Right cardiac atrium (tissue), 5 donors: ENCODE results near the gene ERG28. TPM values are rescaled to one million over a fixed set of nuclear protein-coding genes. Genes with fewer than 3 reads are reported as not detected.
A peak's percentile ranks its signal among the peaks of the same experiment; 100 is the strongest.
"Not testable (repeated sequence)": the region's sequence is repeated elsewhere in the genome, so short reads cannot be mapped to it uniquely, and the experiment has no call there.

Experiments
- ATAC-seq, 2 donors: fragments of 200-7000 bp; cut with Tn5 transposase; one replicate each; pipeline versions ENCODE4 v1.8.0 to v1.9.1; 2020; ENCODE audit warnings: moderate library complexity in 2 of 2, mild to moderate bottlenecking in 1 of 2
- DNase-seq, 3 donors: peaks; one replicate each; pipeline ENCODE4 v3.0.0-alpha.2; 2020
- H3K27ac ChIP-seq: one replicate; pipeline ENCODE4 v1.5.1; 2013; ENCODE audit warnings: mild to moderate bottlenecking, low read length, control low read depth, moderate library complexity
- H3K27me3 ChIP-seq: one replicate; pipeline ENCODE4 v1.6.1; 2013; ENCODE audit not compliant: control insufficient read depth, insufficient read depth
- H3K4me1 ChIP-seq: one replicate; pipeline ENCODE4 v1.6.1; 2013; ENCODE audit warnings: low read length; ENCODE audit not compliant: control insufficient read depth, insufficient read depth
- H3K4me3 ChIP-seq: one replicate; pipeline ENCODE4 v1.5.1; 2013; ENCODE audit warnings: low read length, control low read depth
- H3K9me3 ChIP-seq: one replicate; pipeline ENCODE4 v1.6.1; 2013; ENCODE audit warnings: low read length; ENCODE audit not compliant: control insufficient read depth
- WGBS: extraction: QIAGEN DNeasy Blood & Tissue Kit; methylation state at CpG from one replicate; pipeline ENCODE4 v1.1.7; 2013; 5-methylcytosine and 5-hydroxymethylcytosine counted together
- intact Hi-C, 4 donors: fragments of 100-400 bp; cut with DNase I; formaldehyde crosslinking; loops; one replicate each; pipeline versions ENCODE4 v1.11.0 to v1.14.0; 2022 to 2023
- polyA plus RNA-seq: library from polyadenylated mRNA; stranded (reverse); fragments of 200-250 nt; gene quantifications from one replicate; pipeline ENCODE4 v1.2.3, GENCODE V29; 2013
- total RNA-seq, 4 donors: library from RNA; stranded (reverse); fragmentation: NEBNext Ultra II Directional; extraction: Animal tissue kit (Norgen Biotek cat#: 25700); gene quantifications; one replicate each; pipeline ENCODE4 v1.2.1, GENCODE V29; 2021
- donor health status: healthy with polysubstance abuse.
- donor health status: DM: no; HTN: yes; CAD: no.
- donor health status: DM: no; HTN: no; CAD: no.
- donor health status: DM: no; HTN: yes; CAD: no; lungs with severe emphysema.
- donor health status: DM: yes; HTN: yes; CAD: no.

ERG28 gene
- total and polyA plus RNA-seq, 5 donors, result 9.6 to 15.0 (median 10.8) TPM

GRCh38 chr14:75695025-75695424 is 34.3 kb upstream of the ERG28 start:
- H3K4me1 ChIP-seq, DNase-seq, ATAC-seq, intact Hi-C loops, H3K27ac ChIP-seq, H3K27me3 ChIP-seq, H3K9me3 ChIP-seq, H3K4me3 ChIP-seq: not testable (repeated sequence)
- whole genome bisulfite sequencing, result 93% methylated on average over 6 of the region's 6 CpGs

GRCh38 chr14:75690010-75690409 is 29.3 kb upstream of the ERG28 start:
- no peaks in the 10 kb centered on the region for H3K9me3 ChIP-seq
- DNase-seq (no peak), ATAC-seq (no peak)
- WGBS, result 83% methylated on average over 7 of the region's 7 CpGs
- H3K27ac ChIP-seq, result no peak overlapping the region
- intact Hi-C loops, result no loop called here
- H3K4me3 ChIP-seq, result no peak overlapping the region
- H3K4me1 ChIP-seq, result no peaks in the 10 kb centered on the region
- no peaks in the 10 kb centered on the region for H3K27me3 ChIP-seq

- ATAC-seq (peak in 1 of 2 donors; percentile 55), DNase-seq (peak in 2 of 3 donors; percentile 51 to 64)
- no peak overlapping the region for H3K27ac ChIP-seq
- H3K27me3 ChIP-seq, result no peaks in the 10 kb centered on the region
- no peaks in the 10 kb centered on the region for H3K9me3 ChIP-seq
- no peak overlapping the region for H3K4me3 ChIP-seq
- intact Hi-C loops, result no loop called here
- 63% methylated on average over 2 of the region's 2 CpGs for WGBS
- no peaks in the 10 kb centered on the region for H3K4me1 ChIP-seq
These were observed 28.3 kb upstream of the ERG28 start for GRCh38 chr14:75689012-75689411.

GRCh38 chr14:75685910-75686309 is 25.2 kb upstream of the ERG28 start:
- no peaks in the 10 kb centered on the region for H3K9me3 ChIP-seq
- no peak for DNase-seq
- 94% methylated on average over 2 of the region's 2 CpGs for WGBS
- no peaks in the 10 kb centered on the region for H3K27me3 ChIP-seq
- intact Hi-C loops, result no loop called here
- ATAC-seq, result no peak
- no peaks in the 10 kb centered on the region for H3K4me1 ChIP-seq
- H3K4me3 ChIP-seq, result no peak overlapping the region
- H3K27ac ChIP-seq, result no peak overlapping the region

- Histone ChIP-seq H3K27ac (no peak overlapping the region), H3K27me3 (no peaks in the 10 kb centered on the region), H3K9me3 (no peaks in the 10 kb centered on the region), H3K4me1 (no peaks in the 10 kb centered on the region), H3K4me3 (no peak overlapping the region)
- 69% methylated on average over 2 of the region's 2 CpGs for WGBS
- DNase-seq (no peak), ATAC-seq (no peak)
- intact Hi-C loops, result no loop called here
These were observed 14.7 kb upstream of the ERG28 start for GRCh38 chr14:75675265-75675960.

GRCh38 chr14:75673345-75674035 is 12.8 kb upstream of the ERG28 start:
- WGBS, result 97% methylated on average over 4 of the region's 4 CpGs
- ATAC-seq, result no peak

GRCh38 chr14:75672605-75673192 is 12.0 kb upstream of the ERG28 start:
- no peak overlapping the region for H3K27ac ChIP-seq
- no peaks in the 10 kb centered on the region for H3K4me1 ChIP-seq
- no peak overlapping the region for H3K4me3 ChIP-seq
- intact Hi-C loops, result no loop called here
- ATAC-seq (no peak), DNase-seq (no peak)
- H3K27me3 ChIP-seq, result no peaks in the 10 kb centered on the region
- WGBS, result 94% methylated on average over 1 of the region's 1 CpG
- no peaks in the 10 kb centered on the region for H3K9me3 ChIP-seq

More at GRCh38 chr14:75673345-75674035, 12.8 kb upstream of the ERG28 start:
- intact Hi-C loops, result no loop called here
- no peaks in the 10 kb centered on the region for H3K9me3 ChIP-seq
- no peak overlapping the region for H3K4me3 ChIP-seq
- H3K4me1 ChIP-seq, result no peaks in the 10 kb centered on the region
- H3K27me3 ChIP-seq, result no peaks in the 10 kb centered on the region
- no peak overlapping the region for H3K27ac ChIP-seq
- no peak for DNase-seq

GRCh38 chr14:75667099-75667765 is 6.6 kb upstream of the ERG28 start:
- H3K9me3 ChIP-seq, result no peaks in the 10 kb centered on the region
- intact Hi-C loops, result no loop called here
- H3K4me1 ChIP-seq, result no peaks in the 10 kb centered on the region
- H3K4me3 ChIP-seq, result no peak overlapping the region
- no peaks in the 10 kb centered on the region for H3K27me3 ChIP-seq
- DNase-seq, result no peak
- no peak overlapping the region for H3K27ac ChIP-seq
- ATAC-seq, result peak in 1 of 2 donors; percentile 40
- WGBS, result 61% methylated on average over 2 of the region's 2 CpGs

GRCh38 chr14:75662966-75663365 is 2.3 kb upstream of the ERG28 start:
- ATAC-seq (no peak), DNase-seq (no peak)
- Histone ChIP-seq H3K4me1 (no peaks in the 10 kb centered on the region), H3K4me3 (no peak overlapping the region), H3K9me3 (no peaks in the 10 kb centered on the region), H3K27me3 (no peaks in the 10 kb centered on the region), H3K27ac (no peak overlapping the region)
- intact Hi-C loops, result no loop called here
- WGBS, result 61% methylated on average over 3 of the region's 3 CpGs

- intact Hi-C loops, result no loop called here
- peak overlapping the region; percentile 53 for H3K27ac ChIP-seq
- under 1% methylated on average over 18 of the region's 18 CpGs for WGBS
- H3K4me1 ChIP-seq, result no peaks in the 10 kb centered on the region
- peak overlapping the region; percentile 83 for H3K4me3 ChIP-seq
- no peak for DNase-seq
- ATAC-seq, result no peak
- H3K9me3 ChIP-seq, result no peaks in the 10 kb centered on the region
- H3K27me3 ChIP-seq, result no peaks in the 10 kb centered on the region
These were observed 781 bp upstream of the ERG28 start for GRCh38 chr14:75661499-75661814.

- Histone ChIP-seq H3K27ac (peak overlapping the region; percentile 73), H3K4me1 (no peaks in the 10 kb centered on the region), H3K9me3 (no peaks in the 10 kb centered on the region), H3K4me3 (peak overlapping the region; percentile 83), H3K27me3 (no peaks in the 10 kb centered on the region)
- WGBS, result 22% methylated on average over 4 of the region's 4 CpGs
- intact Hi-C loops, result no loop called here
- ATAC-seq (no peak), DNase-seq (peak in 1 of 3 donors; percentile 43)
These were observed 442 bp downstream of the ERG28 start for GRCh38 chr14:75660238-75660629.
